GM12872 (cell line): ENCODE results near the gene PCSK2.

ENCODE experiments used
- TF ChIP-seq, protein P1 (sequence below): IDR thresholded peaks from 3 replicates; pipeline ENCODE4 v1.5.1; 2011; ENCODE audit warnings: low read depth, mild to moderate bottlenecking, low read length, moderate library complexity; ENCODE audit not compliant: insufficient read depth

Gene PCSK2, protein sequence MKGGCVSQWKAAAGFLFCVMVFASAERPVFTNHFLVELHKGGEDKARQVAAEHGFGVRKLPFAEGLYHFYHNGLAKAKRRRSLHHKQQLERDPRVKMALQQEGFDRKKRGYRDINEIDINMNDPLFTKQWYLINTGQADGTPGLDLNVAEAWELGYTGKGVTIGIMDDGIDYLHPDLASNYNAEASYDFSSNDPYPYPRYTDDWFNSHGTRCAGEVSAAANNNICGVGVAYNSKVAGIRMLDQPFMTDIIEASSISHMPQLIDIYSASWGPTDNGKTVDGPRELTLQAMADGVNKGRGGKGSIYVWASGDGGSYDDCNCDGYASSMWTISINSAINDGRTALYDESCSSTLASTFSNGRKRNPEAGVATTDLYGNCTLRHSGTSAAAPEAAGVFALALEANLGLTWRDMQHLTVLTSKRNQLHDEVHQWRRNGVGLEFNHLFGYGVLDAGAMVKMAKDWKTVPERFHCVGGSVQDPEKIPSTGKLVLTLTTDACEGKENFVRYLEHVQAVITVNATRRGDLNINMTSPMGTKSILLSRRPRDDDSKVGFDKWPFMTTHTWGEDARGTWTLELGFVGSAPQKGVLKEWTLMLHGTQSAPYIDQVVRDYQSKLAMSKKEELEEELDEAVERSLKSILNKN

DNA sequence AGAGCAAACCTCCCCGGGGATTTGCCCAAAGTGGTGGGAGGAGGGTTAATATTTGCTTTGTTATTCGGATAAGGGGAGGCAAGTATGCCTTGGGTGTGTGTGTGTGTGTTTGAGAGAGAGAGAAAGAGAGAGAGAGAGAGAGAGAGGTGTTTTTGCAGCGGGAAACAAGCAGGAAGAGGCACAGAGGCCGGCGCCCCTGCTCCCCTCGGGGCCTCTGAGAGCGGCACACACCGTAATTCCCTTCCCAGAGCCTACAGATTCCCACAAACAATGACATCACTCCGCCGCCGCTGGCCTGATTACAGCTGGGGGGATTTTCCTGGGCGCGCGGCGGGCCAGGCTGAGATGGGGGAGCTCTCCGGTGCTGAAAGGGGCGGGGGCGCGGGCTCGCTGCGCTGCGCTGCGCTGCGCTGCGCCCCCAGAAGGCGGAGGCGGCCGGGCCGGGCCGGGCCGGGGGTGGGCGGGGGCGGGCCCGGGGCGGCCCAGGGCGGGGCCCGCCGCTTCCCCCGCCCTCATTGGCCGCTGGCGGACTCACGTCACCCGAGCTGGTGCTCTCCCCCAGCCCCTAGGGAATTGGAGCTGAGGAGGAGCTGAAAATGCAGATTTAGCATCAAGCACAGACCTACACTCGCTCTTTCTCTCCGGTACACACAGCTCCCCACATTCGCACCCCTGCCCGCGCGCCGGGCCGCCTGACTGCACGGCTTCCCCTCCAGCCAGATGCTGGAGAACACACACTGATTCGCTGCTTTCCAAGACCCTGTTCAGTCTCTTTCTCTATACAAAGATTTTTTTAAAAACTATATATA lies at the start of gene PCSK2:
TSS of gene PCSK2 (plus strand) at position 631 of the 809 bp plus-strand sequence. CDS start 266 bp downstream, outside the sequence.
- TF ChIP-seq, protein P1, sequence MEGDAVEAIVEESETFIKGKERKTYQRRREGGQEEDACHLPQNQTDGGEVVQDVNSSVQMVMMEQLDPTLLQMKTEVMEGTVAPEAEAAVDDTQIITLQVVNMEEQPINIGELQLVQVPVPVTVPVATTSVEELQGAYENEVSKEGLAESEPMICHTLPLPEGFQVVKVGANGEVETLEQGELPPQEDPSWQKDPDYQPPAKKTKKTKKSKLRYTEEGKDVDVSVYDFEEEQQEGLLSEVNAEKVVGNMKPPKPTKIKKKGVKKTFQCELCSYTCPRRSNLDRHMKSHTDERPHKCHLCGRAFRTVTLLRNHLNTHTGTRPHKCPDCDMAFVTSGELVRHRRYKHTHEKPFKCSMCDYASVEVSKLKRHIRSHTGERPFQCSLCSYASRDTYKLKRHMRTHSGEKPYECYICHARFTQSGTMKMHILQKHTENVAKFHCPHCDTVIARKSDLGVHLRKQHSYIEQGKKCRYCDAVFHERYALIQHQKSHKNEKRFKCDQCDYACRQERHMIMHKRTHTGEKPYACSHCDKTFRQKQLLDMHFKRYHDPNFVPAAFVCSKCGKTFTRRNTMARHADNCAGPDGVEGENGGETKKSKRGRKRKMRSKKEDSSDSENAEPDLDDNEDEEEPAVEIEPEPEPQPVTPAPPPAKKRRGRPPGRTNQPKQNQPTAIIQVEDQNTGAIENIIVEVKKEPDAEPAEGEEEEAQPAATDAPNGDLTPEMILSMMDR: no peak

DNA sequence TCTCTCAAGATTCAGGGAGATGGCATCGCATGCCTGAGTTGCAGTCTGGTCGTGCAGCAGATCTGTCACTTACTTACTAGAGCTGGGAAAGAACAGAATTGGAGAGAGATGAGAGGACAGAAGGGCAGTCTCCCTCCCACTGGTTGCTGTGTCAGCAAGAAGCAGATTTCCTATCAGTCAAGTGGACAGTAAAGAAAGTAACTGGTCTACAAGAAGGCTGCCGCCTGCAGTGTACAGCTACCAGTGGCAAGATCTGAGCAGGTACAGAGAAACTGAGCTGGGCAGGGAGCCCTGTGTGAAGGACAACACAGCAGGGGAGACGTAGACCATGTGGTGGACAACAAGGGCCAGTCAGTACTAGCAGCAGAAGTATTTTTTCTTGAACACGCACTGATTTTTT lies 49.5 kb upstream of the PCSK2 start:
- TF ChIP-seq, protein P1: no peak

DNA sequence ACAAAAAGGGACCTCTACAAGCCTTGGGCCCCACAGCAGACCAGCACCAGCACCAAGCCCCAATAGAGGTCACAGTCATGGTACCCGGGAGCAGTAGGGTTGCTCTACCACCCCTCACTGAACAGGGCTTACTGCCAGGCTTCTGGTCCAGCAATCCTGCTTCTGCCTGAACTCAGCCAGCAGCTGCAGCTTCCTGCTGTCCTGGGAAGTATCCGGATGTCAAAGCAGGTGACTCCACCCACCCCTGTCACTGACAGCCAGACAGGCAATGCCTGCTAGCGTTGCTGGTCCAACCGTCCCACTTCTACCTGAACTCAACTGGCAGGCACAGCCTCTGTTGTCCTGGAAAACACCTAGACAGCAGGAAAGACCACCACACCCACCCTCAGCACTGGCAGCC lies 47.0 kb upstream of the PCSK2 start:
- TF ChIP-seq, protein P1: no peak

DNA sequence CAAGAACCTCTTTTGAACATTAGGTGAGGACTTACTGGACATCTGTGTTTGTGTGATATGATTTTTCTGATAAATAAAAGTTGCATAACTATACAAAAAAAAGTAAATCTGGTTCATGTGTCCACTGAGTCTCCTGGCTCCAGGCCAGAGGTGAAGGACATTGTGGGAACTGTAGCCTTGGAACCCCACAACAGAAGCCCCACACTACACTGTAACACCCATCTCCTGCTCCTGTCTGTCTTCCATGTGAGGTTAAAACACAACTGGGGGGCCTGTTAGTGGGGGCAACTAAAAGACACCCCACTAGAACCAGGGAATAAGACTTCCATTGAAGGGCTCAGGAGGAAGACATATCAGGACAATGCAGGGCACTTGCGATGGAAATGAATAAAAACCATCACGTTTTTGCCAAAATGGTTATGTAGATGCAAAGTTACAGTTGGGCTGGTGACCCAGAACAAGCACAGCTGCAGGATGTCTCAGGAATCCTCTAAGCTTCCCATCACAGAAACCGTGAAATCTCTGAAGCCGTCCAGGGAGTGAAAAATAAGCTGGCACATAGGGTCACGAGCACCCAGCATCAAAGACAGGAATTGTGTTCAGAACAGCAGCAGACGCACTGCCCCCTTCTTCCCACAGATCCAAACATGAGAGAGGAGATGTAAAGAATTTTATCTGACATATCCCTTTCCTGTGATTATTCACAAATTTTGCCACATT lies 36.7 kb upstream of the PCSK2 start:
- TF ChIP-seq, protein P1: no peak

DNA sequence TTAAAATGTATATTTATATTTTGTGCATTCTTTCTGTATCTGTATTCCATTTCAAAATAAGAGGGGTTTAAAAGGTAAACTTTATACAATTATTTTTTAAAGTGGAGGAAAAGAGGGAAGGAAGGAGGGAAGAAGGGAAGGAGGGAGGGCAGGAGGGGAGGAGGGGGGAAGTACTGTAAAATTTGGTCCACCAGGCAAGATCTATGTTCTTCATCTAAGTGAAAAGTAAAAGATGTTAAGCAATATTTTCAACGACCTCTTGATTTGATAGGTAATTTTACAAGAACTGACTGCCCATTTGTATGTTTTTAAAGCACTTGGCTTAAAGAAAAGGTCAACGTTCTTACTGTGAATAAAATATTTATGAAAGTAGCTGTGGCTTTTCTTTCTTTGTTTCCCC lies 29.8 kb upstream of the PCSK2 start:
- TF ChIP-seq, protein P1: no peak

DNA sequence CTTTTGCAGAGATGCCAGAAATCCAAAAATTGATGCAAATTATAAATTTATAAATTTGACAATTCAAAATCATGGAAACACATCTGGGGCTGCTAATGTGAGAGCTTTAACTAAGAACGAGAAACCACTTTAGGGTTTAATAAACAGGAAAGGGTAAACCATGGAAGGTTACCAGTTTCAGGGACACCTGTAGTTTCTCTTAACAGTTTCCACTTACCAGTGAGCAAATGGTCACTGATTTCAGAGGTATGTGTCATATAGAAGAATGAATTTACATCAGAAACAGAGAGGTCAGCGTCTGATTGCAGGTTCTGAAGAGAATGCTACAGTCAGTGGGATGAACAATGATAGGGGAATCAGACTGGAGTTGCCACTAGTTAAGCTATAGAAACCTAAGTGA lies 24.8 kb upstream of the PCSK2 start:
- TF ChIP-seq, protein P1: no peak
